ENCODE results near the gene SLC35G1. TPM values are rescaled to one million over a fixed set of nuclear protein-coding genes. Genes with fewer than 3 reads are reported as not detected.

Gene SLC35G1
- total and polyA plus RNA-seq, 2 of the 13 experiments (the other 11 are each of a cell fraction or from before 2014, with no cell fraction given), result 2.5 to 4.5 TPM

- H3K4me1 ChIP-seq (ENCODE audit: insufficient read depth, low read length), result no peaks in the 10 kb centered on the region
- in situ Hi-C loops (cut with HindIII; ENCODE audit: extremely low pct_ligation_motif_present, low pct_unique_long_range_greater_than_20kb), result loop anchor here (25.0 kb wide), 1 partner anchor 532 kb away; no protein-coding TSS in a partner anchor
- no peaks in the 10 kb centered on the region for H4K20me1 ChIP-seq (ENCODE audit: insufficient read depth, low read length)
- no peak for DNase-seq (ENCODE audit: low spot score)
- no peak overlapping the region for H3K4me2 ChIP-seq (ENCODE audit: low read depth, low read length)
- H2AFZ ChIP-seq (ENCODE audit: low read length), result no peak overlapping the region
- 66% methylated on average over 5 of the region's 5 CpGs for WGBS (ENCODE audit: low lambda C conversion rate)
- no peaks in the 10 kb centered on the region for H3K36me3 ChIP-seq (replicated peaks in 1 of 2; ENCODE audit: control insufficient read depth in 1 of 2, insufficient read depth in 2 of 2, low read length in 2 of 2)
- H3K4me3 ChIP-seq (replicated peaks in 1 of 3; ENCODE audit: insufficient read depth in 1 of 3, low read depth in 2 of 3, low read length in 3 of 3), result no peak overlapping the region
- no peak overlapping the region for H3K27ac ChIP-seq (ENCODE audit: extremely low read length, insufficient read depth, low read length)
- H3K79me2 ChIP-seq (ENCODE audit: insufficient read depth, low read length), result no peaks in the 10 kb centered on the region
- intact Hi-C loops (cut with micrococcal nuclease; ENCODE audit: unreplicated experiment), result no loop called here
- H3K27me3 ChIP-seq (ENCODE audit: control insufficient read depth in 1 of 2, insufficient read depth in 2 of 2, low read length in 2 of 2), result no peaks in the 10 kb centered on the region
- TF ChIP-seq ZNF20 (CRISPR knock-in tag; IDR thresholded peaks at IDR 0.05) (no peak), ZNF781 (CRISPR knock-in tag; IDR thresholded peaks at IDR 0.05; ENCODE audit: borderline replicate concordance, not compliant biosample characterization) (no peak), ZNF879 (CRISPR knock-in tag; IDR thresholded peaks at IDR 0.05) (no peak), GTF3A (CRISPR knock-in tag; conservative IDR thresholded peaks at IDR 0.05) (no peak), NFKB2 (CRISPR knock-in tag; IDR thresholded peaks at IDR 0.05; ENCODE audit: borderline replicate concordance) (no peak)
- TF ChIP-seq, protein P1, sequence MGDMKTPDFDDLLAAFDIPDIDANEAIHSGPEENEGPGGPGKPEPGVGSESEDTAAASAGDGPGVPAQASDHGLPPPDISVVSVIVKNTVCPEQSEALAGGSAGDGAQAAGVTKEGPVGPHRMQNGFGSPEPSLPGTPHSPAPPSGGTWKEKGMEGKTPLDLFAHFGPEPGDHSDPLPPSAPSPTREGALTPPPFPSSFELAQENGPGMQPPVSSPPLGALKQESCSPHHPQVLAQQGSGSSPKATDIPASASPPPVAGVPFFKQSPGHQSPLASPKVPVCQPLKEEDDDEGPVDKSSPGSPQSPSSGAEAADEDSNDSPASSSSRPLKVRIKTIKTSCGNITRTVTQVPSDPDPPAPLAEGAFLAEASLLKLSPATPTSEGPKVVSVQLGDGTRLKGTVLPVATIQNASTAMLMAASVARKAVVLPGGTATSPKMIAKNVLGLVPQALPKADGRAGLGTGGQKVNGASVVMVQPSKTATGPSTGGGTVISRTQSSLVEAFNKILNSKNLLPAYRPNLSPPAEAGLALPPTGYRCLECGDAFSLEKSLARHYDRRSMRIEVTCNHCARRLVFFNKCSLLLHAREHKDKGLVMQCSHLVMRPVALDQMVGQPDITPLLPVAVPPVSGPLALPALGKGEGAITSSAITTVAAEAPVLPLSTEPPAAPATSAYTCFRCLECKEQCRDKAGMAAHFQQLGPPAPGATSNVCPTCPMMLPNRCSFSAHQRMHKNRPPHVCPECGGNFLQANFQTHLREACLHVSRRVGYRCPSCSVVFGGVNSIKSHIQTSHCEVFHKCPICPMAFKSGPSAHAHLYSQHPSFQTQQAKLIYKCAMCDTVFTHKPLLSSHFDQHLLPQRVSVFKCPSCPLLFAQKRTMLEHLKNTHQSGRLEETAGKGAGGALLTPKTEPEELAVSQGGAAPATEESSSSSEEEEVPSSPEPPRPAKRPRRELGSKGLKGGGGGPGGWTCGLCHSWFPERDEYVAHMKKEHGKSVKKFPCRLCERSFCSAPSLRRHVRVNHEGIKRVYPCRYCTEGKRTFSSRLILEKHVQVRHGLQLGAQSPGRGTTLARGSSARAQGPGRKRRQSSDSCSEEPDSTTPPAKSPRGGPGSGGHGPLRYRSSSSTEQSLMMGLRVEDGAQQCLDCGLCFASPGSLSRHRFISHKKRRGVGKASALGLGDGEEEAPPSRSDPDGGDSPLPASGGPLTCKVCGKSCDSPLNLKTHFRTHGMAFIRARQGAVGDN (CRISPR knock-in tag; IDR thresholded peaks at IDR 0.05), result no peak
- TF ChIP-seq, protein P2, sequence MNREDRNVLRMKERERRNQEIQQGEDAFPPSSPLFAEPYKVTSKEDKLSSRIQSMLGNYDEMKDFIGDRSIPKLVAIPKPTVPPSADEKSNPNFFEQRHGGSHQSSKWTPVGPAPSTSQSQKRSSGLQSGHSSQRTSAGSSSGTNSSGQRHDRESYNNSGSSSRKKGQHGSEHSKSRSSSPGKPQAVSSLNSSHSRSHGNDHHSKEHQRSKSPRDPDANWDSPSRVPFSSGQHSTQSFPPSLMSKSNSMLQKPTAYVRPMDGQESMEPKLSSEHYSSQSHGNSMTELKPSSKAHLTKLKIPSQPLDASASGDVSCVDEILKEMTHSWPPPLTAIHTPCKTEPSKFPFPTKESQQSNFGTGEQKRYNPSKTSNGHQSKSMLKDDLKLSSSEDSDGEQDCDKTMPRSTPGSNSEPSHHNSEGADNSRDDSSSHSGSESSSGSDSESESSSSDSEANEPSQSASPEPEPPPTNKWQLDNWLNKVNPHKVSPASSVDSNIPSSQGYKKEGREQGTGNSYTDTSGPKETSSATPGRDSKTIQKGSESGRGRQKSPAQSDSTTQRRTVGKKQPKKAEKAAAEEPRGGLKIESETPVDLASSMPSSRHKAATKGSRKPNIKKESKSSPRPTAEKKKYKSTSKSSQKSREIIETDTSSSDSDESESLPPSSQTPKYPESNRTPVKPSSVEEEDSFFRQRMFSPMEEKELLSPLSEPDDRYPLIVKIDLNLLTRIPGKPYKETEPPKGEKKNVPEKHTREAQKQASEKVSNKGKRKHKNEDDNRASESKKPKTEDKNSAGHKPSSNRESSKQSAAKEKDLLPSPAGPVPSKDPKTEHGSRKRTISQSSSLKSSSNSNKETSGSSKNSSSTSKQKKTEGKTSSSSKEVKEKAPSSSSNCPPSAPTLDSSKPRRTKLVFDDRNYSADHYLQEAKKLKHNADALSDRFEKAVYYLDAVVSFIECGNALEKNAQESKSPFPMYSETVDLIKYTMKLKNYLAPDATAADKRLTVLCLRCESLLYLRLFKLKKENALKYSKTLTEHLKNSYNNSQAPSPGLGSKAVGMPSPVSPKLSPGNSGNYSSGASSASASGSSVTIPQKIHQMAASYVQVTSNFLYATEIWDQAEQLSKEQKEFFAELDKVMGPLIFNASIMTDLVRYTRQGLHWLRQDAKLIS (CRISPR knock-in tag; IDR thresholded peaks at IDR 0.05), result no peak
- H3K9me3 ChIP-seq (ENCODE audit: low read length), result no peaks in the 10 kb centered on the region
- no peak for FAIRE-seq
- ChIA-PET POLR2A (no interaction called here), CTCF (ENCODE audit: low intra/inter-chr PET ratio, low total read pairs) (no interaction called here)
- H3K9ac ChIP-seq (ENCODE audit: insufficient read depth, low read depth, low read length), result no peak overlapping the region
- BruUV-seq (replicated peaks), result no TSS peak
- ATAC-seq, result no peak
These were observed 11.1 kb downstream of the SLC35G1 start for GRCh38 chr10:93904901-93905300.

All from HepG2 (cell line).